Activated naive CD4-positive, alpha-beta T cell (primary cell): Measurements from ENCODE around the gene P2RX7.

Source experiments
- DNase-seq, 4 experiments: peaks; one replicate each; lab custom pipeline; 2025; lab: John Stamatoyannopoulos, UW

Gene P2RX7

DNA sequence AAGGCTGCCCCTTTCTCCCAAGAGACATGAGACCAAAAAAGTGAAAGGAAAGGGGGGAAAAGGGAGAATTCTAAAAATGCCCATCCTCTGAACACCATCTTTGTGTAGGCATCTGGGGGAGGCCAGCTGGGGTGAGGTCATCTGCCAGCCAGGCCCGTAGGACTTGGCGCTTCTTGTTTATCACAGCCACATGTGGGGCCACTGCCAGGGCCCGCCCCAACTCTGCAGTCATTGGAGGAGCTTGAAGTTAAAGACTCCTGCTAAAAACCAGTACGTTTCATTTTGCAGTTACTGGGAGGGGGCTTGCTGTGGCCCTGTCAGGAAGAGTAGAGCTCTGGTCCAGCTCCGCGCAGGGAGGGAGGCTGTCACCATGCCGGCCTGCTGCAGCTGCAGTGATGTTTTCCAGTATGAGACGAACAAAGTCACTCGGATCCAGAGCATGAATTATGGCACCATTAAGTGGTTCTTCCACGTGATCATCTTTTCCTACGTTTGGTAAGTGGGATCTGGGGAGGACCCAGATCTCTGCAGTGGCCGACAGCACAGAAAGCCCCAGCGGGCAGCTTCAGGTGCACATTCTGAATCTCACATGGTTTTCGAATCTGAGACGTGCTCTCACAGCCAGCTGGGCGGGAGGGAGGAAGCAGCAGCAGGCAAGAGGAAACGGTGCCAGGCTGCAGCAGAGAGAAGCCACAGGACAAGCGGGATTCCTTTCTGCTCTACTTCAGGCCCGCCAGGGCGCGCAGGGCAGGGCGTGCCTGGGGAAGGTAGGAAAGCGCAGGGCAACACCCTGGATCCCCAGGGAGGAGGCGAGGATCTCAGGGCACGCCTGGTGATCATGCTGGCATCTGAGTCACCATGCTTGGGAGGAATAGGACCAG lies at the start of gene P2RX7:
Gene P2RX7 (plus strand): TSS at position 276 of the 881 bp plus-strand sequence. CDS start 95 bp downstream, at position 371.
- peak in 2 of 4 experiments; percentile 6 to 34 for DNase-seq

DNA sequence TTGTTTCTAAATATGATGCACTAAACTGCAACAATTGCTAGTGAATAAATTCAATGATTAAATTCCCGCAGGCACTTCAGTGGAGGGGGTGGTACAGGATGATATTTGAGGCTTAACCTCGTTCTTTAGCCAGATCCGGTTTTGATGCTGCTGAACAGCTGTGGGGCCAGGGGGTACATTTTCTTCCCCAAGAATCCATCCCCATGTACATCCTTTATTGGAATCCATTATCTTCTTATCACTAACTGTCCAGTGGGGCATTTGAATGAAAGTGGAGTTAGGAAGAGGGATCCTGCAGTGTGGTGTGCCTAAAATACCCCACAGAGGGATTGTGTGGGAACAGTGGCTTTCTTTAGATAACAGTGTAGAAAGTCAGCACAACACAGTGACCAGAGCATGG lies 48.4 kb upstream of the P2RX7 start:
- DNase-seq = no peak

DNA sequence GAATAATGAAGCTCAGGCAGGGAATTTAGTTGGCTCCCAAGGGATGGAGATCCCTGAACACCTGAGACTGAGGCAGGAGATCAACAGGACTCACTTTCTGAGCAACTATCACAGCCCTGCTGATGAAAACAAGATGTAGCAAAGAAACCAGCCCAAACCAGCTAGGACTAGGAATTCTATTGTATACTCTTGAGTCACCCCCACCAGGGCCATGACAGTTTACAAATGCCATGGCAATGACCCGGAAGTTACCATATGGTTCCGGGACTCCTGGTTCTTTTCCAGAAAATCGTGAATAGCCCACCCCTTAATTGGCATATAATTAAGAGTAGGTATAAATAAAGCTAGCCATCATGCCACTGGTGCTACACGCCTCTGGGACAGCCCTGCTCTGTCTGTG lies 47.6 kb upstream of the P2RX7 start:
- DNase-seq = no peak

DNA sequence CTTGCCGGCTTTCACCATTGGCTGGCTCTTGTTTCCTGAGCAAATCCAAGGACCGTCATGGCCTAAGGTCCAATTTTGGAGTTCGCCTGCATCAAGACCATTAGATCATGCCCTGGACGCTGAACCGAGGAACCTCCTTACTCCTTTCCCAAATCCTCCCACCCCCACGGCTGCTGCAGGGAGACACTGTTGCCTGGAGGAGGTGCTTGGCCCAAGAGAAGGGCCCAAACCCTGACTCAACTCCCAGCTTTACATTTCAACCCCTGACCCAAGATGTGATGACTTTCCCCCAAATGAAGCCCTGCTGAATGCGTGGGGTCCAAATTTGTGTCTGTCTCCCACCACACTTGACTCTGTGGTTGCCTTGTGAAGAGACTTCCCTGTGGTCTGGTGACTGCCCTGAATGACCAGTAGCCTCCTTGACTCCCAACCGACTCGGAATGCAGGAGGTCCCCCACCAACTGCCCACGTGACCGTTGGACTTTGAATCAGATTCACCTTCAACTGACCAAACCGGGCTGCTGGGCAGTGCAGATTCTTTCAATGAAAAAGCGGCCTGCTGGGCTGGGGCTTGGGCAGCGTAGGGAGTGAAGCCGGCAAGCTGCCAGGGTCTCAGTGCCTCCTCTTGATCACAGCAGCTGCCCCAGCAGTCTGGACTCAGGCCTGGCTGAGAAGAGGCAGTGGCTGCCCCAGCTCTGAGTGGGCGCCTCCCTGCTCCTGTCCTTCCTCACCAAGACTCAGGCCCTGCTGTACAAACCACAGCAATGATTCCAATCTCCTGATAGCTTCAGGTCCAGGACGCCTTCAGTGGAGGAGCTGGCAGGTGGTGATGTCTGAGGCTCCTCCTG lies 46.9 kb upstream of the P2RX7 start:
- DNase-seq = no peak

DNA sequence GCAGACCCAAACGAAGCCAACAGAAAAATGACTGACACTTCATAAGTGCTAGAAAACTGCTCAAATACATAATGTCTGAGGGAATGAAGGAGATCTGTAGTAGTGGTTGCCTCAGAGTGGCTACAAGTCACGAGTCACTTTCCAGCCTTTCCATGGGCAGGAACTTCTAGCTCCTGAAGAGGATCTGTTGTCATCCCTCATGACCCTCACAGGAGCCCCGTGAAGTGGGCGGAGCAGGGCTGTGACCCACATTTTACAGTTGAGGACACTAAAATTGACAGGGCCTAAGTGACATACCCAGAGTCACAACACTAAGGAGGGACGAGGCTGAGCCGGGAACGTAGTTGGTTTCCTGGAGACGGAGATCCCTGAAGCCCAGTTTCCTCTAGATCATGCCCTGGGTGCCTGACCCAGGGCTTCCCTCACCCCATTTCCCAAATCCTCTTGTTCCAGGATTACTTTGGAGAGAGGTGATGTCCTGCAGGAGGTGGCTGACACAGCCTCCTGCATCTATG lies 45.8 kb upstream of the P2RX7 start:
- DNase-seq = no peak

DNA sequence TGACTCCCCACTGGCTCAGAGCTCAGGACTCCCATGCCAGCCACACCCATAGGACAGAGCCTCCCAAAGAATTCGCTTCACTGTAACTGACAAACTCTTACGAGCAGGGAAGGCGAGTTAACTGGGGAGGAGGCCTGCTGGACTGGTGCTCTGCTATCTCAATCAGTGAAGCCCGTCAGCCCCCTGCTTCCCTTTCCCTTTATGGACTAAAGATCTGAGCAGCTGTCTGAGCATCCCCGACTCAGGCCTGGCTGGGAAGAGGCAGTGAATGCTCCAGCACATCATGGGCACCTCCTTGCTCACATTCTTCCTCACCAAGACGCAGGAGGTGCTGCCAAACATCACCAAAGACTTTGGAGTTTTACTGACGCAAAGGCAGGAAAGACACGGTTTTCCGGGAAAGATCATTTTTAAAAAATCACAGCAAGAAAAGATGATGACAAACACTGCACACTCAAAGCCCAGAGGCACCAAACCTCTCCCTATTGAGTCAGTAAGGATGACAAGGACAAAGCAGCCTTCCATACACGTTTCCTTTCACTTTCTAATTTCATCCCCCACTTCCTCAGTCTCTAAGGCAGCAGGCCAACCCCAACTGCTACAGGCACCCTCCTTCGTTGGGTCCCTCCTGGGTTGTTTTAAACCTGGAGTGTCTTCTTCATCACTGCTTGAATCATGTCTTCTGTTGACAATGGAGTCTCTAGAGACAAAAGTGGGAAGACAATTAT lies 45.0 kb upstream of the P2RX7 start:
- DNase-seq = no peak

DNA sequence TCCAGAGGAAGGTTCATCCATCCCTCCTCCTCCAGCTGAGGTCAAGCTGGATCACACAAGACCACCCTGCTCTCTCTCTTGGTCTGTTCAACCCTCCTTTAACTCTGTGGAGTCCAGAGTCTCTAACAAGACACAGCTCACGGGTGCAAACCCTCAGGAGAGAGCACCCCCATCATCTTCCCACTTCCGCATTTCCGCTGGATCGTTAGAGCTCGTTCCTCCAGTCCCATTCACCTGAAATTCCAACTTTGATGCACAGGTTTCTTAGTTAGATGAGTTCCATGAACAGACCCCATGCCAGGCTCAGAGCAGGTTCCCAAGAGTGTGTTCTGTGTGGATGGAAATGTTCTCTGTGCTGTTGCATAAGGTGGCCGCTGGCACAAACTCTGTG lies 44.5 kb upstream of the P2RX7 start:
- no peak for DNase-seq

DNA sequence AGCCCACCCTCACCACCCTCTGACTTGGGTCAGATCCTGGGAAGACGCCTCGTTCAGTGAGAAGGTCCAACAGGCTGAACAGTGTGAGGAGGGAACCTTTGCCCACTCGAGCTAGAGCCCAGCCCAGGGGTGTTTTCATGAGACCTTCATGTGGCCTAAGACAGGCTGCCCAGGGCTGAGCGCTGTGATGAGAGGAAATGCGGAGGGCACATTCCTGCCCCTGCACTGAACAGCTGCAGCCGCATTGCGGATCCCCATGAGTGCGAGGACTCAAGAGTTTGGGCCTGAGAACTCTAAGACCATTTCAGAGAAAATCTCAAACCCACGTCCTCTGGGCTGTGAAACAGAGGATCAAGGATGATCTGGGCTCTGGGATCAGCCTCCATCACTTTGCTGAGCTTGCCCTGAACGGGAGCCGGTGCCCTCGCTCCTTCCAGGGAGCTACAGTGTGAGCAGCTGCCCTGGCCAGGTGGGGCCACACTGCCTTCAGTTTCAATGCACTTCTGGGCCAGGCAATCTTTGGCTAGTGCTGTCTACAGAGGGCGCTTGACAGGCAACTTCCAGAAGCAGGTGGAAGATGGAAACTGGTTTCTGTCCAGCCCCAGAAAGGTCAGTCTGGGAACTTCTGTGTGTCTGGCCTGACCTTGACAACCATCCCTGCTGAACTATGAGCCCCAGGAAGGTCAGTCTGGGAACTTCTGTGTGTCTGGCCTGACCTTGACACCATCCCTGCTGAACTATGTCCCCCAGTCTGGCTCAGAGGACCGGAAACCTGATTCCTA lies 43.5 kb upstream of the P2RX7 start:
- DNase-seq = no peak

DNA sequence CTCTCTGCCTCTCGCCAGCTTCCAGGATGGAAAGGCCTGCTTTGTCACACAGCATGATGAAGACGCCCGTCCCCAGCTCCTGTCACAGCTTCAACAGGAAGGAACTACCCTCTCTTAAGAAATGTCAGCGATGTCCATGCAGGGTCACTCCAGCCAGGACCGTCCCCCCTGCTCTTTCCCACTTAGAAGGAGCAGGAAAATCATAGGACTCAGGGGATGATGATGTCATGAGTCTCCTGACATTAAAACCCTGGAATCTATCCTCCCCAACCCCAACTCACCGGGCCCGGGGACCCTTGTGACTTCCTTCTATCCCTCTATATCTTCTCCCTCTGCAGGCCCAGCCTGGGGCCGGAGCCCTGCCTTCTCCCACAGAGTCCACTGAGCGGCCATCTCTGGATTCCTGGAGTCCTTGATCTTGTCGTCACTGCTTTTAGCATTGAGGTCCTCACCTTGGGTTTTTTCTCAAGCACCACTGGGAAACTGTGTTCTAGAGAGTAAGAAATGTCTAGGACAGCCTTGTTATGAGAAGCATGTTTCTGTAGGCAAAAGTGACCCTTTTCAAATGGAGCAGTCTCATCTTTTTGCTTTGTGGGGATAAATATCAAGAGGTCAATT lies 42.8 kb upstream of the P2RX7 start:
- no peak for DNase-seq

DNA sequence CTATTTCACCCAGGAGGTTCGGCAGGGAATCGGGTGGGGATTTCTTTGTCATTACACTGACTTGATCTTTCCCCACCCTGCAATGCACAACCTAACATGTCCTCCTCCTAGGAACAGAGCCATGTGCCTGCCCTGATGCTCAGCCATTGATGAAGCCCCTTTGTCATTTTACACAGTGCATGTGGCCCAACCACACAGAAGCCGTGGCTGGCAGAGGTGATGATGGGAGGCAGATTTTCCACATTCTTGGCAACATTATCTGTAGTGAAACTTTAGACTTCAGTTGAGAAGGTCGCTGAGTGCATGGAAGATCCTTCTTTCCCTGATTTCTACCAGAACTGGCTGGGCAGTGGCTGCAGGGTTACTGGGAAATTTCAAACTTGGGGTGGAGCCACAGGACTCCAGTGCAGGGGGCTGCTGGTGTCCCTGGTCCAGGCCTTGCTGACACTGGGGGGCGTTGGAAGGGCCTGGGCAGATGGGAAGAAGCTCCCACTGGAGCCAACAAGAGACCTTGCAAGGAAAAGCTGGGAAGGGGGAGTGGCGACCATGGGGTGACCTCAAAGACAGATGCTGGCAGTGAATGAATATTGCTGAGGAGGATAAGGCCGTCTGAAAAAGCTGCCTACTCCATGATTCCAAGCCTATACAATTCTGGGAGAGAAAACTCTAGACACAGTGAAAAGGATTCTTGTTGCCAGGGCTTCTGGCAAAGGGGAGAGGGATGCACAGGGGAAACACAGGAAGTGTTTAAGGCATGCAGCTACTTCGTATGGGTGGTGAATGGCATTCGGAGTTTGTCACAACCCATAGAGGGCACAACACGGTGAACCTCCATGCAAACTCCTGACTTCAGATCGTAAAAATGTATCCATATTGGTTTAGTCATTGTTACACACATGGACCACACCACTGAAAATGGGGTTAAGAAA lies 41.8 kb upstream of the P2RX7 start:
- DNase-seq = no peak

DNA sequence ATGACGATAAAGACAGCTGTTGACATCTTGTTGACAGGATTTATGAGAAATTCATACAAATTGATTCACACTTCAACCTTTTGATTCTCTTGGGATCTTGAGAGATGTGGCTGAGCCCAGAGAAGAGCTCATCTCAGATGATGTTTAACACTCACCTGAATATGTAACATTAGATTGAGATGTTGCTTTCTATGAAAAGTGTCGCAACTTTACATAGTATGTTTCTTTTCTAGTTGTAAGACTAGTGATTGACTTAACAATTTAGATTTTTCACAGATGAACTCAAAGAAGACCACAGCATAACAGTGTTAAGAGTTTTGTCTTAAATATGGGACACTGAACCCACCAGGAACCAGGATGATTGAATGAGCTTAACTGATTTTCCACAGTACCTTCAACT lies 40.6 kb upstream of the P2RX7 start:
- DNase-seq = no peak

DNA sequence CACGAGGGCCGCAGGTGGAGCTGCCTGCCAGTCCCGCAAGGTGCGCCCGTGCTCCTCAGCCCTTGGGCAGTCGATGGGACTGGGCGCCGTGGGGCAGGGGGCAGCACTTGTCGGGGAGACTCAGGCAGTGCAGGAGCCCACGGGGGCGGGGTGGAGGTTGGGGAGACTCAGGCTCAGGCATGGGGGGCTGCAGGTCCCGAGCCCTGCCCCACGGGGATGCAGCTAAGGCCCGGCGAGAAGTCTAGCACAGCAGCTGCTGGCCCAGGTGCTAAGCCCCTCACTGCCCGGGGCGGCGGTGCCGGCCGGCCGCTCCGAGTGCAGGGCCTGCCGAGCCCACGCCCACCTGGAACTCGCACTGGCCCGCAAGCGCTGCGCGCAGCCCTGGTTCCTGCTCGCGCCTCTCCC lies 39.2 kb upstream of the P2RX7 start:
- DNase-seq = no peak

DNA sequence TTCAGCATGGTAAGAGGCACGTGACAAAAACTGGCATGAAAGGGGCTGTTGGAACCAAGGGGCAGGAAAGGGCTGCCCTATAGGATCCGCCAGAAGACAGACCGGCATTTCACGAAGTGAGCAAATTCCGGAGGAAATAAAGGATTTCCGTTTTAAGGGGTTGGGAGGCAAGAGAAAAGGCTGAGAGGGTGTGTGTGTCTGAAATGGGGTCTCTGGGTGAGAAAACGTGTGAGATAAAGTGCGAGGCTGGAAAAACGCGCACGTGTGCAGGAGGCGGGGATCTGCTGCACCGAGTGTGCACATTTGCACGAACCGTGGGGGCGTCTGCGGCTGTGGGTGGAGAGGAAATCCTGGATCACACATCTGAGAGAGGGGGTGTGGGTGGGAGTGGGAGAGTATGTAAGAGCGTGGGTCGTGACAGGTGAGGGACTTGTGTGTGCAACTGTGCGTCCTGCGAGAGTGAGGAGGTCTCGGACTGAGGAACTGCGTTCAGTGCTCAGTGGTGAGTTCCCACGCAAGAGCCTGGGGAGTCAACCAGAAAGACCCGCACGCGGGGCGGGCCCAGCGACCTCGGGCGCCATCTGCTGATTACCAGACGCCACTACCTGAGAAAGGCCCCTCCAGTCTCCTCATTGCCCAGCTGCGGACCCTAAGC lies 37.0 kb upstream of the P2RX7 start:
- DNase-seq = peak; percentile 38 to 74 (median 54)

DNA sequence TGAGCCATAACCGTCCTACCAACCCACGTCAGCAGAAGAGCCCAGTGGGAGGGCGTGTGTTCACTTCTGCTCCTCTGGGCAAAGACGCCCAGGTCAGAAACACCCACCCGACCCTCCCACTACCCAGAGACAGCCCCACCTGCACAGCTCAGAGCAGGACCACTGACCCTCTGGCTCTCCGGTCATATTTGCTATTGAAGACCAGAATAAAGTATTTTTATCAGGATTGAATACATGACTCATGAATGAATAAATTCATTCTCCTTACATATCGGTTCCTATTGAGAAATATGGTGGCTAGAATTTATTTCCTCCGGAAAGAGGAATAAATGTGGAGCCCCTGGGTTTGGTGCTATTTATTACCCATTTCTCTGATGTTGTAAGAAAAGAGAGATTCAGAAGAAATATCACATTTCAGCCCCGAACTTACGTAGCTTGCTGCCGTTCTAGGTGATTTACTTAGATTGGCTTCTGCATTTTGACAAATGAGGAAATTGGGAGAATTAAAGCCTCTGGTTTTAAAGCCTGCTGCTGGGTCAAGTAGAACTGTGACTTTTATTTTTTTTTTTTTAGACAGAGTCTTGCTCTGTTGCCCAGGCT lies 36.4 kb upstream of the P2RX7 start:
- DNase-seq = no peak

DNA sequence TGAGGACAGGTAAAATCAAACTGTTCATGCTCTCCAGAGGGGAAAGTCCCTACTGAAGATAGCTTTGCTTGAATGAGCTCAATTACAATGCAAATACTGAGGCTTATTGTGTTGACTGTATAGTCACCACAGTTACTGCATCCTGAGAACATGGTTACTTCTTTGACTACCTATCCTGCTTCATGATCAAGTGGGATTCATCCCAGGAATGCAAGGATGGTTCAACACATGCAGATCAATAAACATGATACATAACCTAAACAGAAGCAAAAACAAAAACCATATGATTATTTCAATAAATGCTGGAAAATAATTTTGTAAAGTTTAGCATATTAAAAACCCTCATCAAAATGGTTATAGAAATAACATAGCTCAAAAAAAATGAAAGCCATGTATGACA lies 32.9 kb upstream of the P2RX7 start:
- DNase-seq = no peak

DNA sequence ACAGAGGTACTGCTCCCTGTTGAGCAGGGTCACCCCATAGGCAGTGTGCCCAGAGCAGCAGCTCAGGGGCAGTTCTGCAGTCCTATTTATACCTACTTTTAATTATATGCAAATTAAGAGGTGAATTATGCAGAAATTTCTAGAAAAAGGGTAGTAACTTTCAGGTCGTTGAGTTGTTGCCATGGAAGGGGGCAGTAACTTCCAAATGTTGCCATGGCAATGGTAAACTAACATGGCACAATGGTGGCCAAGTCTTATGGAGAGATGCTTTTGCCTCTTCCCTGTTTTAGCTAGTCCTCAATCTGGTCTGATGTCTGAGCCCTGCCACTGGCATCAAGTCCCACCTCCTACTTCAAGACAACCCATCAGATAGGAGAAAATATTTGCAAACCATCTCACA lies 30.4 kb upstream of the P2RX7 start:
- DNase-seq = no peak

DNA sequence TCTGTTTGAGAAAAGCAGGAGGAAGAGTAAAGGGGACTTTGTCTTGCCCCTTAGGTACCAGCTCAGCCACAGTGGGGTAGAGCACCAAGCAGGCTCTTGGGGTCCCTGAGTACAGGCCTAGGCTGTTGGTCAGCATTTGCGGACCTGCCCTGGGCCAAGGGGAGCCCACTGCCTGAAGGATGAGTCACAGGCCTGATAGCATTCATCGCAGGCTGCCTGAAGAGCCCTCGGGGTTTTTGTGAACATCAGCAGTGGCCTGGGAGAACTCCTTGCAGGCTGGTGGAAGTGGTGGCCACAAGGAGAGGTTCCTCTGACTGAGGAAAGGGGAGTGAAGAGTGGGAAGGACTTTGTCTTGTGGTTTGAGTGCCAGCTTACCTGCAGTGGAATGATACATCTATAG lies 25.0 kb upstream of the P2RX7 start:
- no peak for DNase-seq

DNA sequence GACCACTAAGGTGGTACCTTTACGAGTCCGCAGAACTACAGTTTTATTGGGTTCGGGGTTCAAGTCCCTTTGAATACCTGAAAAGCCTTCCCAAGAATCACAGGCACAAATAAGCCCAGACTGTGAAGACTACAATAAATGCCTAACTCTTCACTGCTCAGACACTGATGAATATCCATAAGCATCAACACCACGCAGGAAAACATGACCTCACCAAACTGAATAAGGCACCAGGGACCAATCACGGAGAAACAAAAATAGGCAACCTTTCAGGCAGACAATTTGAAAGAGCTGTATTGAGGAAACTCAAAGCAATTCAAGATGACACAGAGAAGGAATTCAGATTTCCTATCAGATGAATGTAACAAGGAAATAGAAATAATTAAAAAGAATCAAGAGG lies 24.2 kb upstream of the P2RX7 start:
- DNase-seq = no peak
